Endothelial cell of umbilical vein (primary cell): ENCODE measurements around the gene SLC12A8. TPM values are rescaled to one million over a fixed set of nuclear protein-coding genes. Genes with fewer than 3 reads are reported as not detected.

Experiments
- BruUV-seq: library from RNA; stranded (reverse); fragments of 400-500 nt; replicated peaks from 2 replicates; lab custom pipeline; 2021; lab: Mats Ljungman, UMichigan
- CTCF ChIA-PET: fragments of 300-600, 350-600 bp; sonication (Branson Sonifier 250); formaldehyde crosslinking; loops from one replicate; lab custom pipeline; 2021; ENCODE audit warnings: antibody characterized with exemption, inconsistent platforms; lab: Charles Lee
- POLR2A ChIA-PET: fragments of 300-600, 350-600 bp; sonication (Branson Sonifier 250); formaldehyde crosslinking; loops from one replicate; lab custom pipeline; 2021; ENCODE audit warnings: antibody characterized with exemption, inconsistent platforms; lab: Charles Lee
- DNase-seq: peaks from one replicate; pipeline ENCODE4 v3.0.0-alpha.2; 2011; ENCODE audit warnings: low read depth, low spot score
- FAIRE-seq: peaks from 2 replicates; lab custom pipeline; 2011; peaks lifted over from hg19 to GRCh38; lab: Jason Lieb, UNC
- H2AFZ ChIP-seq: 2 replicates; pipeline ENCODE4 v1.6.0; 2012; ENCODE audit warnings: low read depth, low read length, control low read depth, inconsistent platforms
- H3K27ac ChIP-seq: 2 replicates; pipeline ENCODE4 v1.5.1; 2011; ENCODE audit warnings: low read depth, mild to moderate bottlenecking, control low read depth, low read length, moderate library complexity; ENCODE audit not compliant: insufficient read depth
- H3K27me3 ChIP-seq, 2 experiments: 2 replicates each; pipeline versions ENCODE4 v1.6.0 to v1.6.1; 2011; ENCODE audit warnings: low read length in 2 of 2, mixed read lengths in 1 of 2; ENCODE audit not compliant: control insufficient read depth in 2 of 2, insufficient read depth in 2 of 2
- H3K36me3 ChIP-seq, 2 experiments: 2 replicates in 1 of 2; 3 replicates in 1 of 2; pipeline ENCODE4 v1.5.1; 2011; ENCODE audit warnings: low read length in 2 of 2, mild to moderate bottlenecking in 1 of 2, moderate library complexity in 1 of 2; ENCODE audit not compliant: control insufficient read depth in 2 of 2, insufficient read depth in 2 of 2; ENCODE audit errors: extremely low read depth in 1 of 2
- H3K4me1 ChIP-seq: 3 replicates; pipeline ENCODE4 v1.5.1; 2011; ENCODE audit warnings: mild to moderate bottlenecking, low read length; ENCODE audit not compliant: control insufficient read depth, insufficient read depth; ENCODE audit errors: extremely low read depth
- H3K4me2 ChIP-seq: 2 replicates; pipeline ENCODE4 v1.6.1; 2011; ENCODE audit warnings: low read length, control low read depth, mixed read lengths; ENCODE audit not compliant: insufficient read depth
- H3K4me3 ChIP-seq, 3 experiments: fragments of 200-600 bp in 1 of 3; sonication (generic), shearing (Covaris generic) in 1 of 3; replicated peaks in 1 of 3; 2 replicates each; pipeline ENCODE4 v1.5.1; 2011 to 2016; ENCODE audit warnings: control low read depth in 3 of 3, low read length in 3 of 3, mild to moderate bottlenecking in 2 of 3, inconsistent platforms in 1 of 3, low read depth in 1 of 3, moderate library complexity in 1 of 3; ENCODE audit not compliant: insufficient read depth in 1 of 3
- H3K79me2 ChIP-seq: 2 replicates; pipeline ENCODE4 v1.6.0; 2012; ENCODE audit warnings: low read length, inconsistent platforms; ENCODE audit not compliant: control insufficient read depth, insufficient read depth
- H3K9ac ChIP-seq: replicated peaks from 2 replicates; pipeline ENCODE3; 2011; ENCODE audit warnings: low read length, control low read depth; ENCODE audit not compliant: insufficient read depth; ENCODE audit errors: extremely low read depth
- H3K9me1 ChIP-seq: replicated peaks from 3 replicates; pipeline ENCODE4 v1.6.0; 2011; ENCODE audit warnings: mild to moderate bottlenecking, low read length; ENCODE audit not compliant: control insufficient read depth, insufficient read depth; ENCODE audit errors: extremely low read depth
- H3K9me3 ChIP-seq: replicated peaks from 2 replicates; pipeline ENCODE4 v1.5.1; 2012; ENCODE audit warnings: low read length, inconsistent platforms; ENCODE audit not compliant: control insufficient read depth, insufficient read depth
- H4K20me1 ChIP-seq: replicated peaks from 2 replicates; pipeline ENCODE3; 2011; ENCODE audit warnings: mild to moderate bottlenecking, low read length; ENCODE audit not compliant: control insufficient read depth, insufficient read depth; ENCODE audit errors: extremely low read depth
- EZH2 ChIP-seq: IDR thresholded peaks from 2 replicates; pipeline ENCODE4 v1.6.1; 2012; ENCODE audit warnings: borderline replicate concordance, low read depth, mild to moderate bottlenecking, moderate library complexity, low read length, inconsistent platforms; ENCODE audit not compliant: severe bottlenecking
- FOS ChIP-seq: IDR thresholded peaks from 2 replicates; pipeline ENCODE4 v1.6.1; 2011; ENCODE audit warnings: mild to moderate bottlenecking, low read length, moderate library complexity, borderline replicate concordance; ENCODE audit not compliant: insufficient read depth
- GATA2 ChIP-seq: IDR thresholded peaks from 2 replicates; pipeline ENCODE4 v1.7.0; 2011; ENCODE audit warnings: low read depth, mild to moderate bottlenecking, moderate library complexity, mixed read lengths, low read length; ENCODE audit not compliant: insufficient read length, insufficient read depth
- JUN ChIP-seq: IDR thresholded peaks from 2 replicates; pipeline ENCODE4 v1.6.1; 2011; ENCODE audit warnings: borderline replicate concordance, low read depth; ENCODE audit not compliant: insufficient read length, insufficient read depth
- MAX ChIP-seq: IDR thresholded peaks from 2 replicates; pipeline ENCODE4 v1.6.1; 2011; ENCODE audit not compliant: insufficient read depth, insufficient read length
- MYC ChIP-seq: IDR thresholded peaks from one replicate; pipeline ENCODE4 v1.6.1; 2011; ENCODE audit warnings: mild to moderate bottlenecking, low read depth, low read length
- POLR2A ChIP-seq: IDR thresholded peaks from 2 replicates; pipeline ENCODE4 v1.6.1; 2012; ENCODE audit warnings: low read depth, mild to moderate bottlenecking, control low read depth, low read length
- POLR2AphosphoS5 ChIP-seq: IDR thresholded peaks from 2 replicates; pipeline ENCODE4 v1.6.1; 2012; ENCODE audit warnings: low read depth, mild to moderate bottlenecking, control low read depth, low read length, moderate library complexity; ENCODE audit not compliant: insufficient read depth
- dilution Hi-C: fragments of 300-500 bp; cut with MboI; formaldehyde crosslinking; loops from one replicate; pipeline ENCODE4 v1.15.0; 2019; ENCODE audit warnings: low sequenced_read_pairs; ENCODE audit not compliant: extremely low pct_ligation_motif_present
- intact Hi-C: fragments of 100-400 bp; cut with micrococcal nuclease; formaldehyde crosslinking; loops from one replicate; pipeline ENCODE4 v1.10.0; 2022
- polyA plus RNA-seq, 4 experiments: library from polyadenylated mRNA; depleted of rRNA in 3 of 4; stranded (reverse) in 3 of 4; unstranded in 1 of 4; fragments of >200 nt; gene quantifications; 2 replicates each; pipeline versions ENCODE4 v1.2.1 to v1.2.3, GENCODE V29; 2011 to 2012; ENCODE audit warnings: missing spikeins in 1 of 4
- total RNA-seq: library from RNA; stranded (reverse); gene quantifications from 2 replicates; pipeline ENCODE4 v1.2.3, GENCODE V29; 2021
- TF ChIP-seq, protein P1 (sequence below), 2 donors: IDR thresholded peaks; 1 replicate in 1 of 2; 2 replicates in 1 of 2; pipeline ENCODE4 v1.5.1; 2011; ENCODE audit warnings: low read length in 2 of 2, mild to moderate bottlenecking in 2 of 2, moderate library complexity in 2 of 2, control low read depth in 1 of 2, inconsistent platforms in 1 of 2, low read depth in 1 of 2; ENCODE audit not compliant: insufficient read depth in 1 of 2; ENCODE audit errors: extremely low read depth in 1 of 2

Gene SLC12A8
- total and polyA plus RNA-seq, 2 donors (not counting 3 experiments of a cell fraction or from before 2014, with no cell fraction given) = 0.86 to 0.90 TPM

DNA sequence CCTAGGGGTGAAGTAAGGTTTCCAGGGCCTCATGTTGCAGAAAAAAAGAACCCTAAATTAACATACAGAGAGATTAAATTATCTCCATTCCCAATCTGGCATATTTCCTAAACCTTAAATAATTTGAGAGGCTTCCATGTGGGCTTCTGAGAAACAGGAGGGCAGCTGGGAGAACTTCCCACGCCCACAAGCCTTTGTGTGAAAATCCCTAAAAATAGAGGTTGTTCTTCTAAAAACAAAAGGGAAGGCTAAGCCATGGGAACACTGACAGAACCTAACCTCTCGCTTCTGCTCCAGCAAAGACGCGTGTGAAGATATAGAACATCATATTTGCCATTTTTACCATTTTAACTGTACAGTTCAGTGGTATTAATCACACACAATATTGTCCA is 812 bp upstream of the SLC12A8 start:
- DNase-seq = no peak
- Histone ChIP-seq H3K36me3 (no peaks in the 10 kb centered on the region), H3K27me3 (peaks cover 5 to 8% of the 10 kb centered on the region in 2 experiments), H4K20me1 (no peaks in the 10 kb centered on the region), H3K9me1 (no peaks in the 10 kb centered on the region), H3K4me3 (no peak overlapping the region), H3K9me3 (no peaks in the 10 kb centered on the region), H3K4me2 (no peak overlapping the region), H2AFZ (no peak overlapping the region), H3K79me2 (no peaks in the 10 kb centered on the region), H3K9ac (no peak overlapping the region), H3K27ac (no peak overlapping the region), H3K4me1 (peaks cover 7% of the 10 kb centered on the region)
- TF ChIP-seq JUN = no peak
- no peak for TF ChIP-seq POLR2A
- no peak for TF ChIP-seq POLR2AphosphoS5
- TF ChIP-seq EZH2 = no peak
- no peak for TF ChIP-seq FOS
- TF ChIP-seq GATA2 = no peak
- intact Hi-C loops = loop anchor here (10.0 kb wide), 1 partner anchor 371 kb away; no protein-coding TSS in a partner anchor
- CTCF ChIA-PET = interaction anchor here (0.6 kb wide), 1 partner anchor 367 kb away, joined by 3 read pairs; no protein-coding TSS in a partner anchor
- POLR2A ChIA-PET = no interaction called here
- dilution Hi-C loops = no loop called here
- no peak for FAIRE-seq
- BruUV-seq = no TSS peak

DNA sequence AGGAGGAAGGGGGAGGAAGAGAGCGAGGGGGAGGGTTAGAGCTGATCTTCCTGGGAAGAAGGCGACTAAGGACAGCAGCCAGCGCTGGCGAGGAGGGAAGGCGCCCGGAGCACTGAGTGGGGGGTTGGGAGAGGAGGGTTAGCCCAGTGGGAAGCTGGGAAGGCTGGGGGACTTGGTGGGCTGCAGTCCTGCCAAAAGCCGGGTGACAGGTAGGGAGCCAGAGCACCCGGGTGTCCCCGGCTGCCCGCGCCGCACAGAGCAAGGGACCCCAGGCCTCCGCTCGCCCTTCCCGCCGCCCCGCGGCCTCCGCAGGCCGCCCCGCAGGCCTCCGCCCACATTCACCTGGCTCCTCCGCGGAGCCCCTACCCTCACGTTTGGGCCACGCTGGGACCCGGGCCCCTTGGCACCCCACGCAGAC is 448 bp downstream of the SLC12A8 start:
- BruUV-seq = no TSS peak
- H3K4me2 ChIP-seq = peak overlapping the region; percentile 63
- DNase-seq = no peak

More for the DNA sequence above, 448 bp downstream of the SLC12A8 start:
- no peaks in the 10 kb centered on the region for H3K9me3 ChIP-seq
- intact Hi-C loops (loop anchor here (10.0 kb wide), 1 partner anchor 373 kb away; no protein-coding TSS in a partner anchor), dilution Hi-C loops (no loop called here)
- no peaks in the 10 kb centered on the region for H3K79me2 ChIP-seq
- ChIA-PET CTCF (interaction anchor here (1.0 to 1.2 kb wide), 2 partner anchors 14 to 16 kb away, joined by 3 read pairs; no protein-coding TSS in a partner anchor), POLR2A (no interaction called here)
- peak overlapping the region; percentile 9 to 42 (median 33) for H3K4me3 ChIP-seq
- no peak overlapping the region for H3K27ac ChIP-seq
- TF ChIP-seq, protein P1, sequence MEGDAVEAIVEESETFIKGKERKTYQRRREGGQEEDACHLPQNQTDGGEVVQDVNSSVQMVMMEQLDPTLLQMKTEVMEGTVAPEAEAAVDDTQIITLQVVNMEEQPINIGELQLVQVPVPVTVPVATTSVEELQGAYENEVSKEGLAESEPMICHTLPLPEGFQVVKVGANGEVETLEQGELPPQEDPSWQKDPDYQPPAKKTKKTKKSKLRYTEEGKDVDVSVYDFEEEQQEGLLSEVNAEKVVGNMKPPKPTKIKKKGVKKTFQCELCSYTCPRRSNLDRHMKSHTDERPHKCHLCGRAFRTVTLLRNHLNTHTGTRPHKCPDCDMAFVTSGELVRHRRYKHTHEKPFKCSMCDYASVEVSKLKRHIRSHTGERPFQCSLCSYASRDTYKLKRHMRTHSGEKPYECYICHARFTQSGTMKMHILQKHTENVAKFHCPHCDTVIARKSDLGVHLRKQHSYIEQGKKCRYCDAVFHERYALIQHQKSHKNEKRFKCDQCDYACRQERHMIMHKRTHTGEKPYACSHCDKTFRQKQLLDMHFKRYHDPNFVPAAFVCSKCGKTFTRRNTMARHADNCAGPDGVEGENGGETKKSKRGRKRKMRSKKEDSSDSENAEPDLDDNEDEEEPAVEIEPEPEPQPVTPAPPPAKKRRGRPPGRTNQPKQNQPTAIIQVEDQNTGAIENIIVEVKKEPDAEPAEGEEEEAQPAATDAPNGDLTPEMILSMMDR (IDR thresholded peaks at IDR 0.05; ENCODE audit: extremely low read depth in 1 of 2, insufficient read depth in 1 of 2, low read depth in 1 of 2, low read length in 2 of 2) = no peak
- TF ChIP-seq EZH2 (no peak), JUN (no peak), GATA2 (no peak), POLR2A (no peak), POLR2AphosphoS5 (no peak), FOS (no peak), MYC (no peak), MAX (no peak)
- FAIRE-seq = no peak
- H3K9me1 ChIP-seq = no peaks in the 10 kb centered on the region
- peak overlapping the region; percentile 83 for H2AFZ ChIP-seq
- no peaks in the 10 kb centered on the region for H3K36me3 ChIP-seq
- peaks cover 5 to 8% of the 10 kb centered on the region in 2 experiments for H3K27me3 ChIP-seq
- no peak overlapping the region for H3K9ac ChIP-seq
- H3K4me1 ChIP-seq = peaks cover 7% of the 10 kb centered on the region
- H4K20me1 ChIP-seq = no peaks in the 10 kb centered on the region
